Measurements from ENCODE around the gene CUX1.
"Not testable (repeated sequence)": the region's sequence is repeated elsewhere in the genome, so short reads cannot be mapped to it uniquely, and the experiment has no call there.

The CUX1 gene

DNA sequence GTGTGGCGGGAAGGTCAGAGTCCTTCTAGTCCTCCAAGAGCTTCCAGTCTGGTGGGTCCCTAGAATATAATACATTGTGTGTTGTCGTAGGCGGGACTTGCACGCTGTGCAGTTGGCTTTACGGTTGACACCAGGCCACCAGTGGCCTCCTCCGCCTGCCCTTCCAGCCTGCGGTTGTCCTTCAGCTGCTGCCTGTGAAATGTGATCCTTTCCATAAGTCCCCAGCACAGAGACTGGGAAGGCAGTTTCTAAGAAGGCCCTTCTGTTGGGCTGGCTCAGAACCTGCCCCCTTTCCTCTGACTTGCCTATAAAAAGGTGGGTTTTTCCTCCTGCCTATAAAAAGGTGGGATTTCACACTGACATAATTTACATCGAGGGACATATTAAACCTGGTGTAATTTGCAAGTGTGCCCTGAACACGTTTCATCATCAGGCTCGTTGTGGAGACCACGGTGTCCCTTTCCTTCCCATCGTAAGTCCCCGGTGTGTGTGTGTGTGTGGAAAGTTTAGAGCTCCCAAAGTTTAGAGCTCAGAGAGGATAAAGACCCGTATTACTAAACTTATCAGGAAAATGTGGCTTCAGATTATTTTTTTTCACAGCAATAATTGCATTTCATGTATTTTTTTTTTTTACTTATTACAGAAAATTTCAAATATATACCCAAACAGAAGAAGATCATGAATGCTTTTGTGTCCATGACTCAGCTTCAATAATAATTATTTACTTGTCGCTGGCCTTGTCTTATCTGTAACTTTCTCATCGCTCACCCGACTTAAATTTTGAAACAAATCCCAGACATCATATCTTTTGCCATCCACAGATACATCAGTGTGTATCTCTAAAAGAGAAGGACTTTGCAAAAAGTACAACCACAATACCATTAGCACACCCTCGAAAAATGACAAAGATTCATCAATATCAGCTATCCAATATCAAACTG is 45.1 kb downstream of the CUX1 start:
- TF ChIP-seq CTCF (IDR thresholded peaks at IDR 0.05; ENCODE audit: insufficient read depth, low read depth, low read length, missing control alignments) = no peak
- no peak overlapping the region for H3K4me3 ChIP-seq (ENCODE audit: low read length)
- DNase-seq (ENCODE audit: low read depth) = no peak

DNA sequence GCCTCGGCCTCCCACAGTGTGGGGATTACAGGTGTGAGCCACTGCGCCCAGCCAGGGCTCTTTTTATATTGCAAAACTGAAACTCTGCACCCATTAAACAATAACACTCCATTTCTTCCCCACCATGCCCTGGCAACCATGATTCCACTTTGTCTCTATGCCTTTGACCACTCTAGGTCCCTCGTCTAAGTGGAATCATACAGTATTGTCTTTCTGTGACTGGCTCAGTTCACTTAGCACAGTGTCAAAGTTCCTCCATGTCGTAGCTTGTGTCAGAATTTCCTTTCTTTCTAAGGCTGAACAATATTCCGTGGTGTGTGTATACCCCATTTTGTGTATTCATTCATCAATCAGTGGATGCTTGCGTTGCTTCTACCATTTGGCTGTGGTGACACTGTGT is 46.2 kb downstream of the CUX1 start:
- DNase-seq (ENCODE audit: low read depth) = no peak
- no peak for TF ChIP-seq CTCF (IDR thresholded peaks at IDR 0.05; ENCODE audit: insufficient read depth, low read depth, low read length, missing control alignments)
- no peak overlapping the region for H3K4me3 ChIP-seq (ENCODE audit: low read length)

DNA sequence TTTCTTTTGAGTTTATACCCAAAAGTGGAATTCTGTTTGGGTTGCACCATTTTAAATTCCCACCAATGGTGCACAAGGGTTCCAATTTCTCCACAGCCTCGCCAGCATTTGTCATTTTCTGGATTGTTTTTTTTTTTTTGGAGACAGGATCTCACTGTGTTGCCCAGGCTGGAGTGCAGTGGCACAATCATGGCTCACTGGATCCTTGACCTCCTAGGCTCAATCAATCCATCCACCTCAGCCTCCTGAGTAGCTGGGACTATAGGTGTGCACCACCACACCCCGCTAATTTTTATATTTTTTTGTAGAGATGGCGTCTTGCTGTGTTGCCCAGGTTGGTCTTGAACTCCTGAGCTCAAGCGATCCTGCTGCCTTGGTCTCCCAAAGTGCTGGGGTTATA is 46.6 kb downstream of the CUX1 start:
- TF ChIP-seq CTCF (IDR thresholded peaks at IDR 0.05; ENCODE audit: insufficient read depth, low read depth, low read length, missing control alignments) = no peak
- H3K4me3 ChIP-seq (ENCODE audit: low read length) = no peak overlapping the region
- DNase-seq (ENCODE audit: low read depth) = no peak

DNA sequence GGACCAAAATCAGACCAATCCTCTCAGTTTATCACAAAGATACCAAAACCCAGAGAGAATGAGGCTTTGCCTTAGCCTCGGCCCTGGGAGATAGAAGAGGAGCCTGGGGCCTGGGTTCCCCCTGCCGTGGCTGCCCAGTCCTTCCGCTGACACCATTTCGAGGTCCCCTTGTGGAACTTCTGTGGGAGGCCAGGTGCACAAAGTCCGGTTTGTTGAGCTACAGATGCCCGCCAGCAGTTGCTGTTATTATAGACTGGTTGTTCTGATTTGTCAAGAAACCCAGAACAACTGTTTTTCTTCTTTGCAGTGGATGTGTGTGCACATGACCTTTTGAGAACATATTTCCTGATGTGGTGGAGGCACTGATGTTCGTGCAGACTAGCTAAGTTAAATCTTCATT is 47.6 kb downstream of the CUX1 start:
- no peak for DNase-seq (ENCODE audit: low read depth)
- H3K4me3 ChIP-seq (ENCODE audit: low read length) = no peak overlapping the region
- no peak for TF ChIP-seq CTCF (IDR thresholded peaks at IDR 0.05; ENCODE audit: insufficient read depth, low read depth, low read length, missing control alignments)

- TF ChIP-seq CTCF (IDR thresholded peaks at IDR 0.05; ENCODE audit: insufficient read depth, low read depth, low read length, missing control alignments) = no peak
- H3K4me3 ChIP-seq (ENCODE audit: low read length) = no peak overlapping the region
- DNase-seq (ENCODE audit: low read depth) = no peak
These were observed 48.0 kb downstream of the CUX1 start for GRCh38 chr7:101865455-101865854.

DNA sequence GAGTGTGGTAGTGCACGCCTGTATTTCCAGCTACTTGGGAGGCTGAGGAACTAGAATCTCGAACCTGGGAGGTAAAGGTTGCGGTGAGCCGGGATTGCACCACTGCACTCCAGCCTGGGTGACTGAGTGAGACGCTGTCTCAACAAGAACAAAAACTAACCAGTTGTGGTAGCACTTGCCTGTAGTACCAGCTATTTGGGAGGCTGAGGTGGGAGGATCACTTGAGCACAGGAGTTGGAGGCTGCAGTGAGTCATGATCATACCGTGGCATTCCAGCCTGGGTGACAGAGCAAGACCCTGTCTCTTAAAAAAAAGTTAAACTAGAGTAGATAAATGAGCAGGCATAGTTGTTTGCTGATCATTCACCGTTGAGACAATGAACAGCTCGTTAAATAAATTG is 48.9 kb downstream of the CUX1 start:
- TF ChIP-seq CTCF (IDR thresholded peaks at IDR 0.05; ENCODE audit: insufficient read depth, low read depth, low read length, missing control alignments) = no peak
- no peak for DNase-seq (ENCODE audit: low read depth)
- H3K4me3 ChIP-seq (ENCODE audit: low read length) = no peak overlapping the region

GRCh38 chr7:101867265-101867664 is 49.8 kb downstream of the CUX1 start:
- no peak overlapping the region for H3K4me3 ChIP-seq (ENCODE audit: low read length)
- no peak for TF ChIP-seq CTCF (IDR thresholded peaks at IDR 0.05; ENCODE audit: insufficient read depth, low read depth, low read length, missing control alignments)
- DNase-seq (ENCODE audit: low read depth) = no peak

DNA sequence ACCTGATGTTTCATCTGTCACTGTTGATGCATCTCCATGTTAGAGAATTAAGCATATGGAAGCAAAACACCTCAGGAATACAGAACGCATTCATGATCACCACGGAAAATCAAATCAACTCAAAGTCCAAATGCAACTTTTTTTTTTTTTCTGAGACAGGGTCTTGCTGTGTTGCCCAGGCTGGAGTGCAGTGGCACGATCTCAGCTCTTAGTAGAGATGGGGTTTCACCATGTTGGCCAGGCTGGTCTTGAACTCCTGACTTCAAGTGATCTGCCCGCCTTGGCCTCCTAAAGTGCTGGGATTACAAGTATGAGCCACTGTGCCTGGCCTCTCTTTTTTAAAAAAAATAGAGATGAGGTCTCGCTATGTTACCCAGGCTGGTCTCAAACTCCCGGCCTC is 50.3 kb downstream of the CUX1 start:
- not testable (repeated sequence) for DNase-seq (ENCODE audit: low read depth)

More for the DNA sequence above, 50.3 kb downstream of the CUX1 start:
- H3K4me3 ChIP-seq (ENCODE audit: low read length) = not testable (repeated sequence)

Data from epithelial cell of esophagus (primary cell).